MM.1S (cell line): ENCODE measurements around the gene NEGR1.

Experiments used
- CTCF ChIP-seq: fragments of 300-600 bp; sonication (generic); IDR thresholded peaks from 2 replicates; pipeline ENCODE4 v1.5.1; 2016; ENCODE audit warnings: antibody characterized with exemption, low read length, mixed read lengths
- EZH2 ChIP-seq: fragments of 300-600 bp; sonication (generic); optimal IDR thresholded peaks from 2 replicates; pipeline ENCODE3; 2017; ENCODE audit warnings: low read depth, mild to moderate bottlenecking, antibody characterized with exemption, low read length, mixed read lengths

GRCh38 chr1:72066431-72066830 lies 215.9 kb downstream of the NEGR1 start:
- no peak for TF ChIP-seq CTCF
- TF ChIP-seq EZH2: no peak
